GM23338 (cell line): ENCODE measurements around the gene SELENOS. TPM values are rescaled to one million over a fixed set of nuclear protein-coding genes. Genes with fewer than 3 reads are reported as not detected.

Experiments
- ATAC-seq: fragments of 200-7000 bp; cut with Tn5 transposase; 3 replicates; pipeline ENCODE4 v1.9.1; 2020
- DNase-seq: peaks from one replicate; pipeline ENCODE4 v3.0.0-alpha.2; 2015; ENCODE audit warnings: low spot score
- H2AFZ ChIP-seq: fragments of 200-600 bp; sonication (generic); 2 replicates; pipeline ENCODE4 v1.8.0; 2016; ENCODE audit warnings: antibody characterized with exemption, mild to moderate bottlenecking, moderate library complexity
- H3F3A ChIP-seq: fragments of 200-600 bp; sonication (generic); replicated peaks from 2 replicates; pipeline ENCODE4 v1.8.0; 2017; ENCODE audit warnings: antibody characterized with exemption, mixed run types, low read depth
- H3K27ac ChIP-seq: fragments of 200-600 bp; sonication (generic); 2 replicates; pipeline ENCODE4 v1.6.1; 2016; ENCODE audit warnings: low read depth
- H3K27me3 ChIP-seq: fragments of 200-600 bp; sonication (generic); 2 replicates; pipeline ENCODE4 v1.8.0; 2016; ENCODE audit warnings: mild to moderate bottlenecking, mixed run types, moderate library complexity; ENCODE audit not compliant: insufficient read depth
- H3K36me3 ChIP-seq: fragments of 200-600 bp; sonication (generic); 2 replicates; pipeline ENCODE4 v1.8.0; 2016; ENCODE audit warnings: mild to moderate bottlenecking; ENCODE audit not compliant: insufficient read depth
- H3K4me1 ChIP-seq: fragments of 200-600 bp; sonication (generic); 2 replicates; pipeline ENCODE4 v1.8.0; 2016; ENCODE audit warnings: mild to moderate bottlenecking, moderate library complexity; ENCODE audit not compliant: insufficient read depth
- H3K4me2 ChIP-seq: fragments of 200-600 bp; sonication (generic); 2 replicates; pipeline ENCODE4 v1.7.1; 2017; ENCODE audit warnings: mixed run types
- H3K4me3 ChIP-seq: fragments of 200-600 bp; sonication (generic); 2 replicates; pipeline ENCODE4 v1.6.1; 2016; ENCODE audit warnings: mixed run types
- H3K79me2 ChIP-seq: fragments of 200-600 bp; sonication (generic); replicated peaks from 2 replicates; pipeline ENCODE4 v1.8.0; 2017; ENCODE audit warnings: mild to moderate bottlenecking; ENCODE audit not compliant: insufficient read depth
- H3K9me2 ChIP-seq: fragments of 200-600 bp; sonication (generic); 2 replicates; pipeline ENCODE4 v1.8.0; 2017; ENCODE audit not compliant: insufficient read depth
- H4K20me1 ChIP-seq: fragments of 200-600 bp; sonication (generic); replicated peaks from 2 replicates; pipeline ENCODE4 v1.8.0; 2017; ENCODE audit warnings: mild to moderate bottlenecking; ENCODE audit not compliant: insufficient read depth
- H3K27ac Mint-ChIP-seq: 2 replicates; pipeline ENCODE4 v1.8.0; 2020; ENCODE audit warnings: inconsistent platforms, mild to moderate bottlenecking, moderate library complexity, mixed read lengths
- H3K27me3 Mint-ChIP-seq: 3 replicates; pipeline ENCODE4 v1.8.0; 2022; ENCODE audit warnings: low read depth, mild to moderate bottlenecking, moderate library complexity, mixed read lengths, inconsistent platforms; ENCODE audit not compliant: insufficient read depth, poor library complexity
- H3K36me3 Mint-ChIP-seq: 3 replicates; pipeline ENCODE4 v1.8.0; 2021; ENCODE audit warnings: low read depth, mild to moderate bottlenecking, inconsistent platforms, moderate library complexity, mixed read lengths
- H3K4me1 Mint-ChIP-seq: 3 replicates; pipeline ENCODE4 v1.8.0; 2020; ENCODE audit warnings: mild to moderate bottlenecking, inconsistent platforms, mixed read lengths
- H3K4me3 Mint-ChIP-seq: 3 replicates; pipeline ENCODE4 v1.8.0; 2021; ENCODE audit warnings: moderate library complexity, mild to moderate bottlenecking, inconsistent platforms, mixed read lengths
- H3K9me3 Mint-ChIP-seq: 3 replicates; pipeline ENCODE4 v1.8.0; 2020; ENCODE audit warnings: moderate library complexity, mild to moderate bottlenecking, inconsistent platforms, mixed read lengths
- CREB1 ChIP-seq: fragments of 250-450 bp; sonication (Bioruptor Pico); IDR thresholded peaks from 2 replicates; pipeline ENCODE4 v1.5.0; 2020; ENCODE audit warnings: low read depth, mild to moderate bottlenecking, moderate library complexity
- EZH2 ChIP-seq: fragments of 200-600 bp; sonication (generic); IDR thresholded peaks from one replicate; pipeline ENCODE4 v1.8.0; 2017; ENCODE audit warnings: antibody characterized with exemption, mild to moderate bottlenecking, low read depth; ENCODE audit not compliant: unreplicated experiment
- EZH2phosphoT487 ChIP-seq: fragments of 200-600 bp; sonication (generic); IDR thresholded peaks from one replicate; pipeline ENCODE4 v1.8.1; 2018; ENCODE audit warnings: antibody characterized with exemption; ENCODE audit not compliant: unreplicated experiment
- JUNB ChIP-seq: IDR thresholded peaks from one replicate; pipeline ENCODE4 v1.6.1; 2016; ENCODE audit warnings: antibody characterized with exemption; ENCODE audit not compliant: unreplicated experiment
- NANOG ChIP-seq: IDR thresholded peaks from 2 replicates; pipeline ENCODE4 v1.6.1; 2016; ENCODE audit warnings: antibody characterized with exemption, borderline replicate concordance
- POLR2AphosphoS5 ChIP-seq: IDR thresholded peaks from 2 replicates; pipeline ENCODE4 v1.6.1; 2016; ENCODE audit warnings: antibody characterized with exemption, low read depth
- STAT1 ChIP-seq: IDR thresholded peaks from one replicate; pipeline ENCODE4 v1.6.1; 2016; ENCODE audit warnings: antibody characterized with exemption; ENCODE audit not compliant: unreplicated experiment
- ZNF114 ChIP-seq: fragments of 250-450 bp; sonication (Bioruptor Pico); IDR thresholded peaks from 2 replicates; pipeline ENCODE4 v1.5.0; 2020; ENCODE audit warnings: mild to moderate bottlenecking, moderate library complexity
- ZNF331 ChIP-seq: fragments of 250-450 bp; sonication (Bioruptor Pico); IDR thresholded peaks from 2 replicates; pipeline ENCODE4 v1.5.0; 2020; ENCODE audit warnings: low read depth, mild to moderate bottlenecking, moderate library complexity
- ZNF462 ChIP-seq: fragments of 250-450 bp; sonication (Bioruptor Pico); IDR thresholded peaks from 2 replicates; pipeline ENCODE4 v1.5.0; 2020; ENCODE audit warnings: mild to moderate bottlenecking, moderate library complexity
- polyA plus RNA-seq: library from polyadenylated mRNA; unstranded; fragments of >200 nt; fragmentation: Nextera tagmentation; extraction: Ambion mirVana; gene quantifications from 2 replicates; pipeline ENCODE4 v1.2.1, GENCODE V29; 2016
- total RNA-seq: library from RNA; depleted of rRNA; stranded (reverse); fragments of >200 nt; shearing (Covaris generic); gene quantifications from 2 replicates; pipeline ENCODE4 v1.2.3, GENCODE V29; 2014
- TF ChIP-seq, protein P1 (sequence below), 2 experiments: fragments of 200-600 bp in 1 of 2; sonication (generic) in 1 of 2; conservative IDR thresholded peaks; 2 replicates each; pipeline versions ENCODE4 v1.5.1 to v1.6.1; 2016 to 2017; ENCODE audit warnings: antibody characterized with exemption in 2 of 2, low read depth in 2 of 2, mild to moderate bottlenecking in 2 of 2, moderate library complexity in 1 of 2
- TF ChIP-seq, protein P2 (sequence below): IDR thresholded peaks from one replicate; pipeline ENCODE4 v1.6.1; 2018; ENCODE audit warnings: antibody characterized with exemption; ENCODE audit not compliant: unreplicated experiment
- TF ChIP-seq, protein P3 (sequence below): IDR thresholded peaks from 2 replicates; pipeline ENCODE4 v1.6.1; 2016; ENCODE audit warnings: antibody characterized with exemption

The SELENOS gene
- total and polyA plus RNA-seq, 2 experiments from 2014 or later = 37.0 to 106 TPM

DNA sequence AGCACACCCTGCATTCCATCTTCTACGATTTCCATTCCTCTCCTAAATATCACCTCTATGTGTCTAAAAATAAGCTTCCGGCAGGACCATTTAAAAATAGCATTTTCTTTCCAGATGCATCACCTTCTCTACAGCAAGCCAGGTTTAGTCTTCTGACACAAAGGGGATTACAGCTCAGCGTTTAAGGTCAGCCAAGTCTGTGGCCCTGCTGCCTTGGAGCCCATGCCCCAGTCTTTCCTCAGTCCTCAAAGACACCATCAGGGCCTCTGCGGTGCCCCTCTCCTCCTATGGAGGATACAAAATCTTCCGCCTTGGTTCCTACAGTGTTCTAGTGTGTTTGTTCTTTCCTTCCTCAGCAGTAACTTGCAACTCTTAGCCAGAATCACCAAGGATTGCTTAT, 3.8 kb downstream of the SELENOS start:
- Histone ChIP-seq H3K27me3 (no peaks in the 10 kb centered on the region), H3K4me1 (peaks cover 8% of the 10 kb centered on the region), H3K79me2 (peaks cover 19% of the 10 kb centered on the region), H3K4me3 (no peak overlapping the region), H3K9me2 (no peaks in the 10 kb centered on the region), H2AFZ (no peak overlapping the region), H3K4me2 (no peak overlapping the region), H3K36me3 (peaks cover 46% of the 10 kb centered on the region), H3K27ac (no peak overlapping the region), H3F3A (peaks cover 41% of the 10 kb centered on the region), H4K20me1 (peaks cover 4% of the 10 kb centered on the region)
- Mint-ChIP-seq H3K4me3 (no peak overlapping the region), H3K27ac (no peak overlapping the region), H3K36me3 (peaks cover 61% of the 10 kb centered on the region), H3K4me1 (peaks cover 7% of the 10 kb centered on the region; the same call in 2 of the 3 replicates), H3K9me3 (no peaks in the 10 kb centered on the region), H3K27me3 (peaks cover 9% of the 10 kb centered on the region)
- ATAC-seq (no peak), DNase-seq (no peak)
- TF ChIP-seq EZH2phosphoT487 = no peak
- TF ChIP-seq POLR2AphosphoS5 = no peak
- TF ChIP-seq CREB1 (CRISPR knock-in tag) = no peak
- TF ChIP-seq, protein P1, sequence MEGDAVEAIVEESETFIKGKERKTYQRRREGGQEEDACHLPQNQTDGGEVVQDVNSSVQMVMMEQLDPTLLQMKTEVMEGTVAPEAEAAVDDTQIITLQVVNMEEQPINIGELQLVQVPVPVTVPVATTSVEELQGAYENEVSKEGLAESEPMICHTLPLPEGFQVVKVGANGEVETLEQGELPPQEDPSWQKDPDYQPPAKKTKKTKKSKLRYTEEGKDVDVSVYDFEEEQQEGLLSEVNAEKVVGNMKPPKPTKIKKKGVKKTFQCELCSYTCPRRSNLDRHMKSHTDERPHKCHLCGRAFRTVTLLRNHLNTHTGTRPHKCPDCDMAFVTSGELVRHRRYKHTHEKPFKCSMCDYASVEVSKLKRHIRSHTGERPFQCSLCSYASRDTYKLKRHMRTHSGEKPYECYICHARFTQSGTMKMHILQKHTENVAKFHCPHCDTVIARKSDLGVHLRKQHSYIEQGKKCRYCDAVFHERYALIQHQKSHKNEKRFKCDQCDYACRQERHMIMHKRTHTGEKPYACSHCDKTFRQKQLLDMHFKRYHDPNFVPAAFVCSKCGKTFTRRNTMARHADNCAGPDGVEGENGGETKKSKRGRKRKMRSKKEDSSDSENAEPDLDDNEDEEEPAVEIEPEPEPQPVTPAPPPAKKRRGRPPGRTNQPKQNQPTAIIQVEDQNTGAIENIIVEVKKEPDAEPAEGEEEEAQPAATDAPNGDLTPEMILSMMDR (conservative IDR thresholded peaks at IDR 0.05; ENCODE audit: low read depth in 2 of 2) = no peak
- TF ChIP-seq STAT1 = no peak
- no peak for TF ChIP-seq EZH2
- TF ChIP-seq, protein P2, sequence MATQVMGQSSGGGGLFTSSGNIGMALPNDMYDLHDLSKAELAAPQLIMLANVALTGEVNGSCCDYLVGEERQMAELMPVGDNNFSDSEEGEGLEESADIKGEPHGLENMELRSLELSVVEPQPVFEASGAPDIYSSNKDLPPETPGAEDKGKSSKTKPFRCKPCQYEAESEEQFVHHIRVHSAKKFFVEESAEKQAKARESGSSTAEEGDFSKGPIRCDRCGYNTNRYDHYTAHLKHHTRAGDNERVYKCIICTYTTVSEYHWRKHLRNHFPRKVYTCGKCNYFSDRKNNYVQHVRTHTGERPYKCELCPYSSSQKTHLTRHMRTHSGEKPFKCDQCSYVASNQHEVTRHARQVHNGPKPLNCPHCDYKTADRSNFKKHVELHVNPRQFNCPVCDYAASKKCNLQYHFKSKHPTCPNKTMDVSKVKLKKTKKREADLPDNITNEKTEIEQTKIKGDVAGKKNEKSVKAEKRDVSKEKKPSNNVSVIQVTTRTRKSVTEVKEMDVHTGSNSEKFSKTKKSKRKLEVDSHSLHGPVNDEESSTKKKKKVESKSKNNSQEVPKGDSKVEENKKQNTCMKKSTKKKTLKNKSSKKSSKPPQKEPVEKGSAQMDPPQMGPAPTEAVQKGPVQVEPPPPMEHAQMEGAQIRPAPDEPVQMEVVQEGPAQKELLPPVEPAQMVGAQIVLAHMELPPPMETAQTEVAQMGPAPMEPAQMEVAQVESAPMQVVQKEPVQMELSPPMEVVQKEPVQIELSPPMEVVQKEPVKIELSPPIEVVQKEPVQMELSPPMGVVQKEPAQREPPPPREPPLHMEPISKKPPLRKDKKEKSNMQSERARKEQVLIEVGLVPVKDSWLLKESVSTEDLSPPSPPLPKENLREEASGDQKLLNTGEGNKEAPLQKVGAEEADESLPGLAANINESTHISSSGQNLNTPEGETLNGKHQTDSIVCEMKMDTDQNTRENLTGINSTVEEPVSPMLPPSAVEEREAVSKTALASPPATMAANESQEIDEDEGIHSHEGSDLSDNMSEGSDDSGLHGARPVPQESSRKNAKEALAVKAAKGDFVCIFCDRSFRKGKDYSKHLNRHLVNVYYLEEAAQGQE = no peak
- TF ChIP-seq, protein P3, sequence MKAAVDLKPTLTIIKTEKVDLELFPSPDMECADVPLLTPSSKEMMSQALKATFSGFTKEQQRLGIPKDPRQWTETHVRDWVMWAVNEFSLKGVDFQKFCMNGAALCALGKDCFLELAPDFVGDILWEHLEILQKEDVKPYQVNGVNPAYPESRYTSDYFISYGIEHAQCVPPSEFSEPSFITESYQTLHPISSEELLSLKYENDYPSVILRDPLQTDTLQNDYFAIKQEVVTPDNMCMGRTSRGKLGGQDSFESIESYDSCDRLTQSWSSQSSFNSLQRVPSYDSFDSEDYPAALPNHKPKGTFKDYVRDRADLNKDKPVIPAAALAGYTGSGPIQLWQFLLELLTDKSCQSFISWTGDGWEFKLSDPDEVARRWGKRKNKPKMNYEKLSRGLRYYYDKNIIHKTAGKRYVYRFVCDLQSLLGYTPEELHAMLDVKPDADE = no peak
- no peak for TF ChIP-seq ZNF114 (CRISPR knock-in tag)
- no peak for TF ChIP-seq JUNB
- no peak for TF ChIP-seq NANOG
- TF ChIP-seq ZNF462 (CRISPR knock-in tag) = no peak
- TF ChIP-seq ZNF331 (CRISPR knock-in tag) = no peak
